H9 (cell line): ENCODE data around the gene KBTBD12. TPM values are rescaled to one million over a fixed set of nuclear protein-coding genes. Genes with fewer than 3 reads are reported as not detected.

Experiments used
- DNase-seq: peaks from one replicate; pipeline ENCODE4 v3.0.0-alpha.2; 2017
- H2AFZ ChIP-seq: one replicate; pipeline ENCODE4 v1.6.1; 2013; ENCODE audit warnings: mild to moderate bottlenecking, low read length, control low read depth, moderate library complexity
- H2AK5ac ChIP-seq: 2 replicates; pipeline ENCODE4 v1.6.1; 2013; ENCODE audit warnings: low read length, control low read depth, mixed read lengths; ENCODE audit not compliant: insufficient read length
- H2BK120ac ChIP-seq: one replicate; pipeline ENCODE4 v1.6.1; 2013; ENCODE audit warnings: low read depth, mild to moderate bottlenecking, low read length, control low read depth, inconsistent platforms; ENCODE audit not compliant: poor library complexity, severe bottlenecking
- H2BK12ac ChIP-seq: 2 replicates; pipeline ENCODE4 v1.6.1; 2013; ENCODE audit warnings: low read length, control low read depth, mixed read lengths, low read depth; ENCODE audit not compliant: insufficient read length
- H2BK15ac ChIP-seq: 2 replicates; pipeline ENCODE4 v1.6.1; 2013; ENCODE audit warnings: low read depth, low read length, control low read depth
- H2BK20ac ChIP-seq: one replicate; pipeline ENCODE4 v1.6.1; 2013; ENCODE audit warnings: low read depth, mild to moderate bottlenecking, low read length, control low read depth, inconsistent platforms; ENCODE audit not compliant: poor library complexity, severe bottlenecking
- H2BK5ac ChIP-seq: 2 replicates; pipeline ENCODE4 v1.6.1; 2013; ENCODE audit warnings: low read length, control low read depth, mixed read lengths; ENCODE audit not compliant: insufficient read length
- H3K14ac ChIP-seq: 2 replicates; pipeline ENCODE4 v1.6.1; 2013; ENCODE audit warnings: low read length, control low read depth; ENCODE audit not compliant: insufficient read depth
- H3K18ac ChIP-seq: 2 replicates; pipeline ENCODE4 v1.6.1; 2013; ENCODE audit warnings: low read depth, mild to moderate bottlenecking, mixed read lengths, low read length, control low read depth; ENCODE audit not compliant: insufficient read length
- H3K23ac ChIP-seq: 2 replicates; pipeline ENCODE4 v1.6.1; 2013; ENCODE audit warnings: low read length, control low read depth, mixed read lengths, low read depth; ENCODE audit not compliant: insufficient read length
- H3K23me2 ChIP-seq: 2 replicates; pipeline ENCODE4 v1.6.1; 2013; ENCODE audit warnings: low read depth, mild to moderate bottlenecking, mixed read lengths, low read length, control low read depth; ENCODE audit not compliant: insufficient read length, poor library complexity, severe bottlenecking
- H3K27ac ChIP-seq: 2 replicates; pipeline ENCODE4 v1.5.1; 2013; ENCODE audit warnings: low read length, control low read depth, mixed read lengths, low read depth; ENCODE audit not compliant: insufficient read length
- H3K27me3 ChIP-seq: 2 replicates; pipeline ENCODE4 v1.6.1; 2013; ENCODE audit warnings: low read length, control low read depth, inconsistent platforms; ENCODE audit not compliant: insufficient read depth
- H3K4ac ChIP-seq: 2 replicates; pipeline ENCODE4 v1.6.1; 2013; ENCODE audit warnings: low read depth, mild to moderate bottlenecking, control low read depth, inconsistent platforms, low read length, moderate library complexity
- H3K4me1 ChIP-seq: 2 replicates; pipeline ENCODE4 v1.6.1; 2013; ENCODE audit warnings: low read length, control low read depth, inconsistent platforms; ENCODE audit not compliant: insufficient read depth
- H3K4me2 ChIP-seq: 2 replicates; pipeline ENCODE4 v1.6.1; 2013; ENCODE audit warnings: low read length, control low read depth, mixed read lengths; ENCODE audit not compliant: insufficient read length, insufficient read depth
- H3K56ac ChIP-seq: 2 replicates; pipeline ENCODE4 v1.6.1; 2013; ENCODE audit warnings: low read depth, mild to moderate bottlenecking, mixed read lengths, low read length, control low read depth; ENCODE audit not compliant: insufficient read length
- H3K79me1 ChIP-seq: 2 replicates; pipeline ENCODE4 v1.6.1; 2013; ENCODE audit warnings: low read depth, mild to moderate bottlenecking, moderate library complexity, low read length, control low read depth, inconsistent platforms; ENCODE audit not compliant: insufficient read depth, poor library complexity, severe bottlenecking
- H3K79me2 ChIP-seq: 2 replicates; pipeline ENCODE4 v1.6.1; 2013; ENCODE audit warnings: low read length, control low read depth, inconsistent platforms; ENCODE audit not compliant: insufficient read depth
- H3K9ac ChIP-seq: 2 replicates; pipeline ENCODE4 v1.6.1; 2013; ENCODE audit warnings: low read length, control low read depth, mixed read lengths; ENCODE audit not compliant: insufficient read length; ENCODE audit errors: extremely low read depth
- H3K9me3 ChIP-seq: one replicate; pipeline ENCODE4 v1.6.1; 2013; ENCODE audit warnings: low read depth, low read length, inconsistent platforms; ENCODE audit not compliant: control insufficient read depth
- H3T11ph ChIP-seq: one replicate; pipeline ENCODE4 v1.6.1; 2013; ENCODE audit warnings: mild to moderate bottlenecking, low read length, control low read depth, inconsistent platforms
- H4K20me1 ChIP-seq: one replicate; pipeline ENCODE4 v1.6.1; 2013; ENCODE audit not compliant: control insufficient read depth, insufficient read length, insufficient read depth
- H4K5ac ChIP-seq: 2 replicates; pipeline ENCODE4 v1.6.1; 2013; ENCODE audit warnings: low read depth, mild to moderate bottlenecking, mixed read lengths, low read length, control low read depth; ENCODE audit not compliant: insufficient read length
- H4K8ac ChIP-seq: replicated peaks from 2 replicates; pipeline ENCODE4 v1.6.1; 2013; ENCODE audit warnings: low read length, control low read depth, mixed read lengths, low read depth; ENCODE audit not compliant: insufficient read length
- H4K91ac ChIP-seq: 2 replicates; pipeline ENCODE4 v1.6.1; 2013; ENCODE audit warnings: low read depth, mild to moderate bottlenecking, moderate library complexity, mixed read lengths, low read length, control low read depth; ENCODE audit not compliant: insufficient read length
- H3K27ac Mint-ChIP-seq, 3 experiments: 2 replicates in 2 of 3; 3 replicates in 1 of 3; pipeline ENCODE4 v1.8.0; 2020 to 2021; ENCODE audit warnings: mixed read lengths in 3 of 3, mild to moderate bottlenecking in 1 of 3, moderate library complexity in 1 of 3
- H3K27me3 Mint-ChIP-seq: 2 replicates; pipeline ENCODE4 v1.8.0; 2021; ENCODE audit warnings: low read depth, mild to moderate bottlenecking, moderate library complexity, mixed read lengths
- H3K36me3 Mint-ChIP-seq, 3 experiments: 2 replicates in 2 of 3; 3 replicates in 1 of 3; pipeline ENCODE4 v1.8.0; 2020 to 2021; ENCODE audit warnings: low read depth in 3 of 3, mixed read lengths in 3 of 3; ENCODE audit not compliant: insufficient read depth in 1 of 3
- H3K4me1 Mint-ChIP-seq, 2 experiments: 2 replicates each; pipeline ENCODE4 v1.8.0; 2020; ENCODE audit warnings: mixed read lengths in 2 of 2
- H3K4me3 Mint-ChIP-seq, 2 experiments: 2 replicates in 1 of 2; 3 replicates in 1 of 2; pipeline ENCODE4 v1.8.0; 2020 to 2021; ENCODE audit warnings: mild to moderate bottlenecking in 2 of 2, mixed read lengths in 2 of 2, moderate library complexity in 1 of 2
- H3K9me3 Mint-ChIP-seq, 2 experiments: 2 replicates in 1 of 2; 3 replicates in 1 of 2; pipeline ENCODE4 v1.8.0; 2020; ENCODE audit warnings: mild to moderate bottlenecking in 2 of 2, mixed read lengths in 2 of 2, moderate library complexity in 1 of 2
- WGBS: extraction: QIAGEN DNeasy Blood & Tissue Kit; methylation state at CpG from one replicate; pipeline ENCODE4 v1.1.7; 2013; ENCODE audit warnings: missing lambda C conversion rate, low lambda C conversion rate, mixed read lengths; ENCODE audit not compliant: insufficient read length; ENCODE audit errors: extremely low coverage; 5-methylcytosine and 5-hydroxymethylcytosine counted together
- total RNA-seq: library from RNA; stranded (reverse); gene quantifications from 2 replicates; pipeline ENCODE4 v1.2.1, GENCODE V29; 2021
- TF ChIP-seq, protein P1 (sequence below): fragments of 200-600 bp; sonication (generic); conservative IDR thresholded peaks from 3 replicates; pipeline ENCODE4 v1.8.0; 2021; ENCODE audit warnings: antibody characterized with exemption, mild to moderate bottlenecking

KBTBD12 gene
- total RNA-seq, 1 experiment from 2014 or later, result not detected

DNA sequence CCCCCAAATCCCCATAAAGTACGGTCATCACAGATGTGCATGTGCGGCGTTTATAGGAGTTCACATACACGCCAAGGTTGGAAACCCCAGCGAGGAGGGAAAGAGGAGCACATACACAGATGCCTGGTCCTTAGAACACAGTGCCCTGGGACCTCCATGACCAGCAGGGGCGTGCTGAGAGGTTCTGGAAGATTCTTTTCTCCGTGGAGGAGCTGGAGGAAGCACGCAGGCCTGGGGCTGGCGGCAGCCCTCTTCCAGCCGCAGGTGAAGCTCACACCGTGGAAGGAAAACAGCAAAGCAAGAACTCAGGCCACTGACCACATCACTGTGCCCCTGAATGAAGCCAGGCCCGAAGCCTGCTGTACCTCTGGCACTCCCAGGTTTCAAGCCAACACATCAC, 76.2 kb downstream of the KBTBD12 start:
- Histone ChIP-seq H3K56ac (no peak overlapping the region), H3K79me2 (no peaks in the 10 kb centered on the region), H4K5ac (no peak overlapping the region), H3K18ac (no peak overlapping the region), H3K9ac (no peak overlapping the region), H2BK12ac (no peak overlapping the region), H4K8ac (no peak overlapping the region), H2BK5ac (no peak overlapping the region), H3K23me2 (no peaks in the 10 kb centered on the region), H3K27ac (no peak overlapping the region), H2AFZ (no peak overlapping the region), H3K27me3 (no peaks in the 10 kb centered on the region), H3K23ac (no peak overlapping the region), H2BK15ac (no peak overlapping the region), H3K9me3 (no peaks in the 10 kb centered on the region), H4K91ac (no peak overlapping the region), H3K4me2 (no peak overlapping the region), H2BK120ac (no peak overlapping the region), H3T11ph (no peak overlapping the region), H3K4ac (no peak overlapping the region), H2BK20ac (no peak overlapping the region), H3K4me1 (no peaks in the 10 kb centered on the region), H3K14ac (no peak overlapping the region; the same call in 1 of the 2 replicates), H2AK5ac (no peak overlapping the region), H3K79me1 (no peaks in the 10 kb centered on the region), H4K20me1 (no peaks in the 10 kb centered on the region)
- H3K4me1 Mint-ChIP-seq, result peaks cover 4 to 7% of the 10 kb centered on the region in 2 experiments; a peak in 3 of 4 replicates
- no CpG with 5 or more reads among the region's 12 CpGs for WGBS
- H3K4me3 Mint-ChIP-seq, result no peak overlapping the region
- H3K9me3 Mint-ChIP-seq, result no peaks in the 10 kb centered on the region
- H3K36me3 Mint-ChIP-seq, result no peaks in the 10 kb centered on the region; a peak in 1 of 7 replicates
- no peak overlapping the region for H3K27ac Mint-ChIP-seq
- peaks cover 72% of the 10 kb centered on the region for H3K27me3 Mint-ChIP-seq
- TF ChIP-seq, protein P1, sequence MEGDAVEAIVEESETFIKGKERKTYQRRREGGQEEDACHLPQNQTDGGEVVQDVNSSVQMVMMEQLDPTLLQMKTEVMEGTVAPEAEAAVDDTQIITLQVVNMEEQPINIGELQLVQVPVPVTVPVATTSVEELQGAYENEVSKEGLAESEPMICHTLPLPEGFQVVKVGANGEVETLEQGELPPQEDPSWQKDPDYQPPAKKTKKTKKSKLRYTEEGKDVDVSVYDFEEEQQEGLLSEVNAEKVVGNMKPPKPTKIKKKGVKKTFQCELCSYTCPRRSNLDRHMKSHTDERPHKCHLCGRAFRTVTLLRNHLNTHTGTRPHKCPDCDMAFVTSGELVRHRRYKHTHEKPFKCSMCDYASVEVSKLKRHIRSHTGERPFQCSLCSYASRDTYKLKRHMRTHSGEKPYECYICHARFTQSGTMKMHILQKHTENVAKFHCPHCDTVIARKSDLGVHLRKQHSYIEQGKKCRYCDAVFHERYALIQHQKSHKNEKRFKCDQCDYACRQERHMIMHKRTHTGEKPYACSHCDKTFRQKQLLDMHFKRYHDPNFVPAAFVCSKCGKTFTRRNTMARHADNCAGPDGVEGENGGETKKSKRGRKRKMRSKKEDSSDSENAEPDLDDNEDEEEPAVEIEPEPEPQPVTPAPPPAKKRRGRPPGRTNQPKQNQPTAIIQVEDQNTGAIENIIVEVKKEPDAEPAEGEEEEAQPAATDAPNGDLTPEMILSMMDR, result no peak
- DNase-seq, result no peak
